NCI-H2196 treated with DMSO at 0.1 percent for 48 hours (cell line): ENCODE data around the gene POU3F4.

ENCODE experiments used
- DNase-seq: peaks from one replicate; lab custom pipeline; 2025; ENCODE audit not compliant: unreplicated experiment; lab: John Stamatoyannopoulos, UW

POU3F4 gene

DNA sequence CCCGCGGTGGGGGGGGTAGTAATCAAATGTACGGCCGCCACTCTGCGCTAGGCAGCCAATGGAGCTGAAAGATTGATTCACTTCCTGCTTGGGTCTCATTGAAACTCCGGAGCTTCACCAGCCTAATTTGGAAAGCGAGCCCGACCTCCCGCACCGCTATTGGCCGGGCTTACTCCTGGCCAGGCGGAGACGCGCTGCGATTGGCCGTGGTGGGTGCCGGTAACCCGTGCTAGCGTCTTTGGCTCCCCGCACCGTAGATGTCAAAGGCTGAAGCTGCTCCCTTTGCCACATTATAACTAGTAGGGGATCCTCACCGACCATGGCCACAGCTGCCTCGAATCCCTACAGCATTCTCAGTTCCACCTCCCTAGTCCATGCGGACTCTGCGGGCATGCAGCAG lies at the start of gene POU3F4:
POU3F4 (plus strand) TSS at position 285 of the 400 bp plus-strand sequence; CDS start at position 320, 35 bp downstream.
- DNase-seq, result no peak

DNA sequence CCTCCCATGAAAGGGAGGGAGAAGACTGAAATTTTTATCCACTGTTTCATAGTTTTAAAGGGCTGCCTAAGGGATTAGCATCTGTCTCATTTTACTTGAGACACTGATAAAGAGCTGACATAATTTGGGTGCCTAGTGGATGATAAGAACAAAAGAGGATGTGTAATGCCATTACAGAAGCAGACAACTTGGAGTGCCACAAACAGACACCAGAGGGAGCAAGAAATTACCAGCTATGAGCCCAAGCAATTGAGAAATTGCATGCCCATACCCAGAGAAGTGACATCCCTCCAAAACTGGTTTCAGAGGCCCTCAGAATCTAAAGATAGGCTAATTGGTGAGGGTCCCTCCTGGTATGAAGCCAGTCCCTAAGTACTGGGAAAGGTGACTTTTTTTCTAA lies 38.5 kb upstream of the POU3F4 start:
- DNase-seq, result no peak

DNA sequence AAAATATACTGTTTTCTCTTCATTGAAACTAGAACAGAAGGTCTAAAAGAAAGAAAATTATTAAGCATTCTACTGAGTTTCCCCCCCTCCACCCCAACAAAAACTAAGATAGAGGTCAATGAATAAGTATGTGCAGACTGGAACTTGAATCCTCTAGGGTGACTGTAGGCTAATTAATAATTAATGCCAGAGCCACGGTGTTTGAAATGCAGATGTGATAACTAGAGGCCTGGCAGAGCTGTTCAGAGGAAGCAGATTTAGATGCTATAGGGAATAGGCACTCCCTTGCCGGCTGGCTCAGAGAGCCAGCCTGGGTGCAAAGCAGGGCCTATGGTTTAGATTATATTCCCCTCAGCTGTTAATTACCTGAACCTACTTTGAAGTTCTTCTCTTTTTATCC lies 12.2 kb upstream of the POU3F4 start:
- DNase-seq, result no peak

DNA sequence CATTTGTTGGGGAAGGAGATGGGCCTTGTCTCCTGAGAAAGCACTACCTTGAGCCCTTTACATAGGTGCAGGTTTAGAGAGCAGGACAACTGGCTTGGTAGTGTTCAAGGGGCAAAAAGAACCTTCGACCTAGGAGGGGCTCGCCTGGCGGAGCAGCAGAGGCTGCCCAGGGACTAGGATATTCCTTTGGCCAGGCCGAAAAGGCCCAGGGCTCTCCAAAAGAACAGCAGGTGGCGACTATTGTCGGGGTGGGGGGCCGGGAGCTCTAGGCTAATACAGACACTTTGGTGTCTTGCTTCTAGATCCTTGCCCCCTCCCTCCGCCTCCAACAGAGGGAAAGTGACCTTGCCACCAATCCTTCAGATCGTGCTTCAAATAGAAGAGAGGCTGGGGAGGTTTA lies 7.1 kb upstream of the POU3F4 start:
- no peak for DNase-seq

DNA sequence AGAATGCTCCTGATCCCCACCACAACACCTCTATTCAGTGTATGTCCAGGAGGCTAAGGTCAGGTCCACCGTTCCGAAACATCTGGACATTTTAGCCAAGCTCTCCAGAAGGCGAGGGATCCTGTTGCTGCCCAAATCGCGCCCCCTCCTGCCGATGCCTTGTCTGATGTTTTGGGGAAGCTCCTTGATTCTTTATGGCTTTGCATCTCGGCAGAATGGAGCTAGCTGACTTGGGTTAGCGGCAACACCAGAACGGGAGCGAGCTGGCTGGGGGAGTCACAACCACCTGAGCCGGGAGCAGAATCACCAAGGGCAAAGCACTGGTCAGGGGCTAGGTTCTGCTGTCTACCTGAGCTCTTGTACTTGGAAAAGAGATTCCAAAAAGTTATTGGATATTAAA lies 6.6 kb upstream of the POU3F4 start:
- DNase-seq, result no peak

DNA sequence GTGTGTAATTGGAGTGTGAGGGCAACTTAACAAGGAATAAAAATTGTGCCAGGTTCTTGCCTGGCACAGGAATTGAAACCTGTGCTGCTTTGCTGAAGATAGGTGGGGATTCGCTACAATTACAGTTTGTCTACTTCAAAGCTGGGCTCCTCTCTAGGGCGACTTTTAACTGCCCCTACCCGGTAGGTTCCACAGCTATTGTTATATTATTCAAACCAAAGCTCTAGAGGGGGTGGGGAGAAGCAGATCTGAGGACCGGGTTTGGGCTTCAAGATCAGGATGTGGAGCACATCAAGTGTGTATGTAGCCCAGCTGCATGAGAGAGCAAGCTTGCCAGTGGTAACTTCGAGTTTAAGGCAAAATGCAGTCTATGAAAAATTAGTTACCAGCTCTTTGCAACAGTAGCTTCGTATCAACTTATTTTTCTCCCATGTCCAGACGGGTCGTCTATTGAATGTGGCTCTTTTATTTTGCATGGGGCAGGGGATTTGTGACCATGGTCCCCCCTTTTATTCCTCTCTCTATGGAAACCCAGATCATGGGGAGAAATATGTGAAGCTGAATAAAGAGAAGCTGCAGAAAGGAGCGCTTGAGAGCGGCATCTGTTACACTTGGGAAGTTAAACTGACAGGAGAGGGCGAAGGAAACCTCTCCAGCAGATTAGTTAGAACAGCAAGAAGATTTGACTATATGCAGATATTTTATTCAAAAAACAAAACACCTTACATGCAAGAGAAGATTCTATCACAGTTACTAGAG lies 3.2 kb upstream of the POU3F4 start:
- DNase-seq, result no peak

DNA sequence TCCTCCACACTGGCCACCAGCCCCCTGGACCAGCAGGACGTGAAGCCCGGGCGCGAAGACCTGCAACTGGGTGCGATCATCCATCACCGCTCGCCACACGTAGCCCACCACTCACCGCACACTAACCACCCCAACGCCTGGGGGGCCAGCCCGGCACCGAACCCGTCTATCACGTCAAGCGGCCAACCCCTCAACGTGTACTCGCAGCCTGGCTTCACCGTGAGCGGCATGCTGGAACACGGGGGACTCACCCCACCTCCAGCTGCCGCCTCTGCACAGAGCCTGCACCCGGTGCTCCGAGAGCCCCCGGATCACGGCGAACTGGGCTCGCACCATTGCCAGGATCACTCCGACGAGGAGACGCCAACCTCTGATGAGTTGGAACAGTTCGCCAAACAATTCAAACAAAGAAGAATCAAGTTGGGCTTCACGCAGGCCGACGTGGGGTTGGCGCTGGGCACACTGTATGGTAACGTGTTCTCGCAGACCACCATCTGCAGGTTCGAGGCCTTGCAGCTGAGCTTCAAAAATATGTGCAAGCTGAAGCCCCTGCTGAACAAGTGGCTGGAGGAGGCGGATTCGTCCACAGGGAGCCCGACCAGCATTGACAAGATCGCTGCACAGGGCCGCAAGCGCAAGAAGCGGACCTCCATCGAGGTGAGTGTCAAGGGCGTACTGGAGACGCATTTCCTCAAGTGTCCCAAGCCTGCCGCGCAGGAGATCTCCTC lies 600 bp downstream of the POU3F4 start:
- DNase-seq, result no peak

DNA sequence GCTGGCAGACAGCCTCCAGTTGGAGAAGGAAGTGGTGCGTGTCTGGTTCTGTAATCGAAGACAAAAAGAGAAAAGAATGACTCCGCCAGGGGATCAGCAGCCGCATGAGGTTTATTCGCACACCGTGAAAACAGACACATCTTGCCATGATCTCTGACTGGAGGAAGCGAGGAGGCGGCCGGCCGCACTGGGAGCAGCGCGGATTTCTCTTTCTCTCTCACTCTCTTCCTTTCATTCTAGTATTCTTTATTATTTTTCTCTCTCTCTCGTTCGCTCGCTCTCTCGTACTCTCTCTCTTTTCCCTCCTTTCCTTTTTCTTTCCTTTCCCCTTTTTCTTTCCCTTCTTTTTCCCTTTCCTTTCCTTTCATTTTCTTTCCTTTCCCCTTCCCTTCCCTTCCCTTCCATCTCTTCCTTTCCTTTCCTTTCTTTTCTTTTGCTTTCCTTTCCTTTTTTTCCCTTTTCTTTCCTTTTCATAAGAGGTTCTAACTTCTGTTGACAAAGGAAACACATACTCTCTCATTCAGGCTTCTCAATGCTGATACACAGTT lies 1.2 kb downstream of the POU3F4 start:
- DNase-seq, result no peak

DNA sequence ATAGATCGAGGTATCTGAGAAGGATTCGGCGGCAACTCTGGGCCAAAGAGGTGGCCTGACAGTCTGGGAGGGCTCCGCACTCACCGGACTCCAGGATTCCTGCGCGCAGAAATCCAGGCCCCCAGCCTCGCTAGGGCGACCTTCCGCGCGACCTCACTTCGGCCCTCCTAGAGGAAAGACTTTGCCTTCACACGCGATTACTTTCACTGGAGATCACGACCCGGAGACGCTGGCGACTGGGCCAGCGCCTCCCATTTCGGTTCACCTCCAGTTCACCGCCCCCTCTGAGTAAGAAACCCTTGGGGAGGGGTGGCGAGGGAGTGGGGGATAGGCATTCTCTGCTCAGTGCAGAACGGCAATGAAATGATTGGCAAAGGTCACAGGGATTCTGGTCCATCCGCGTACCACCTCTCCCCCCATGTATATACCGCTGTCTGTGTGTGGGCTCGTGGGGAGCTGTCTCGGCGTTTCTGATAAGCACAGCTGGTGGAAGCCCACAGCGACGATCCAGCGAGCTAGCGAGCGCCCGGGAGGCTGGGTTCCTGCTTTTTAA lies 2.5 kb downstream of the POU3F4 start:
- no peak for DNase-seq

DNA sequence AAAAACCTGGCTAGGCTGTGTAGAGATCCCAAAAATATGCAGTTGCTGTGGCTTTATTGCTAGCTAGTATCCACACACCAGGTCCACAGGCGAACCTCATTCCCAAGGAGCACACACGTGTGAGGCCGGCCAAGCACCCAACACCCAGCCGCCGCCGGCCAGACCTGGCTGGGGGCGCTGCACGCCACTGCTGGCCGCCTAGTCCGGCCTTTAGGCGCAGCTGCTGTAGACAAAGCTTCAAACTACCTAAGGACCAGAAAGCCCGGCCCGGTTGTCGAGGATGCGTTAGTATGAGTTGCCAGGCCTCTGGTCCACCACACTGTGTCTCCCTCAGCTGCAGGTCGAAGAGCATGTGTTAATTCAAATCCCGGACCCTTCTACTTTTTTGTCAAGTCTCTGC lies 3.1 kb downstream of the POU3F4 start:
- no peak for DNase-seq

DNA sequence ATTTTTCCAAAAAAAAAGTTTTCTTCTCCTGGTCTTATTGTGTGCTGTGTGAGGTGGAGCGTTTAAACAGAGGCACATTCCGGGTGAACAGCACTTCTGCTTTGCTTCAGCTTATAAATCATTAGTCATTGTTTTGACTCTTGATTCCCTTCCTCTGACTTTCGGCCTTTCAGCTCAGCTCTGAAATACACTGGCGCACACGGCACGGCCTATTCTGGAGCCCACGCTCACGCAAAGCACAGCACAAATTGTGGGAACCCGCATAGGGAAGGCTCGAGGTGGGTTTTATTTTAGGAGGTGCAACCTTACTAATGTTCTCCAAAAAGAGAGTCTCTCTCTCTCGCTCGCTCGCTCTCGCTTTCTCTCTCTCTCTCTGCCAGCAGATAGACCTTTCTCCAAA lies 4.0 kb downstream of the POU3F4 start:
- DNase-seq, result no peak

DNA sequence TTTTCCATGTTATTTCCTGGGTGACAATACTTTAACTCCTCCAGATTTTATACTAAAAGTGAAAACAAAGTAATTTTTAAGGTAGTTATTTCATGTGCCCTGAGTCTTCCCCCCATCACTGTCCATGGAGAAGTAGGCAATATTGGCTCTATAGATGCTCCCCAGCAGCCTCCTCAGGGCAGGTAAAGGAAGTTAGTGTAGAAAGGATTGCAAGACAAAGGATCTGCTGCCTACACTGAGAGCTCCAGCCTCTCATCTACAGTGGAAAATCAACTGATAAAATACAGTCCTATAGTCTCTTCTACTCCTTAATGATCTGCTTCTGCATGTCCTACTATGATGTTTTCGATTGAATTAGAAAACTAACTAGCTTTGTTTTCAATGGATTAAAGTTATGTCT lies 8.5 kb downstream of the POU3F4 start:
- no peak for DNase-seq

DNA sequence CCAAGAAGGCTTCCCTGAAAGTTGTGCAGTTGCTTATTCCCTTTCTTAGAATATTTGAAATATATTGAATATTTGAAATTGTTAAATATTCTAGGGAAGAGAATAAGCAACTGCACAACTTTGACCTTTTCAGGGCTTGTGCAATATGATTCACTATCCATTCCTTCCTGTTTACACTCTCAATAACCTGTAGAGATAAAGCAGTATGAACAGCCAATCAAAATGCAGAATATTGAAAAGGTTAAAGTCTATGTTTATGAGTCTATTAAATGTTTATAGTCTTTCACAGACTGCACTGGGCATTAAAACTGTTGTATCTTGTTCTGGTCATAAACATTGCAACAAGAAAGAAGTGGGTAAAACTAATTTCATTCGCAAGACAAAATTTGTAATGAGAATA lies 13.8 kb downstream of the POU3F4 start:
- no peak for DNase-seq

DNA sequence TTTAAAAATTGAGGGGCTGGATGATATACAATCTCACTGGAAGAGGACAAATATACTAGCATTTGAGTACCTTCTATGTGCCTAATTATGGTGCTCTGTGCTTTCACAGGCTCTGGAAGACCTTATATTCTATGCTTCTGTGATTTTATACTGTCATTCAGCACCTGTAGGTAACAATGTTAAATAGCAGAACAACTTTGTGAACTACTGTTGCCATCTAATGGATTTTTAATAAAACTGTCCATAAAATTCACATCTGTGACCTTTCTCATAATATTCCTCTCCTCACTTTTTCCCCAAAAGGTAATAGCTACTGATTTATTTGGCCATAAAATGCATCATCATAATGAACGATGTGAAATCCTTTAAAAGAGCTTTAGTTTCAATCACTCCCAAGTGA lies 21.9 kb downstream of the POU3F4 start:
- no peak for DNase-seq

DNA sequence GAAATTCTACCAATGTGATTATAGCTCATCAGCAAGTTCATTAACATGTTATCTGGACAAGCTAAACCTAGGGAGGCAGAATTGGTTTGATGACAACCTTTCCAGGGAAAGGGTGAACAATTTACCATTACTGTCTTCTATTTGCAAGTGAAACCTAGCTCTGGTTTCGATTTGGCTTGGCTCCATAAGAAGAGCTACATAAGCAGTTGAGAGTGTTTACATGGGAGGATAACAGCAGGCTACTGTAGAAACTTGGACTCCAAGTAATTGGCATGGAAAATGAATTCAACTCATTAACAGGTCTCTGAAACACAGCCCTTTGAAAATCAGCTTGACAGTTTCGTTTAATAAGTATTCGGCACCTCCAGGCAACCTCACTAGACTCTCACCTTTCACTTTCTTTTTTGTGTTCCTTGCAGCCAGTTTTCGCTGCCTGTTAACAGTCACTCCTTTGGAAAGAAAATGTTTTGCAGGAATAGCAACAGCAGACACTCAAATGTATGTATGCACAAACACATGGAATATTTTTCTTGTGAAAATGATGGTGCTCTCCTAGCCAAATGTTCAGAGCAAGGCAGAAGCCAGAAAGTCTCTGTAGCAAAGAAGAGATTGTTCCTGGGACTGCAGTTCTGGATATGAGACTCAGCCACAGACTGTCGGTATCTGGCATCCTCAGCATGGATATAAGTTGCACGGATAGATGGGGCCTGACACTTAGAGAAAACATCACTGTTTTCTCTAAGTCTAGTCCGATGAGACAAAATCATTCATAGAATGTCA lies 27.5 kb downstream of the POU3F4 start:
- DNase-seq, result no peak
